GM10266 (cell line): ENCODE results near the gene TSPAN18.

Experiments
- DNase-seq: peaks from one replicate; pipeline ENCODE4 v3.0.0; 2012; ENCODE audit errors: extremely low spot score
- TF ChIP-seq, protein P1 (sequence below): IDR thresholded peaks from 2 replicates; pipeline ENCODE4 v1.5.1; 2012; ENCODE audit warnings: mild to moderate bottlenecking, low read depth; ENCODE audit not compliant: control insufficient read depth, insufficient read depth; ENCODE audit errors: missing control alignments

Gene TSPAN18

GRCh38 chr11:44771841-44772240 lies 45.1 kb downstream of the TSPAN18 start:
- no peak for DNase-seq
- TF ChIP-seq, protein P1, sequence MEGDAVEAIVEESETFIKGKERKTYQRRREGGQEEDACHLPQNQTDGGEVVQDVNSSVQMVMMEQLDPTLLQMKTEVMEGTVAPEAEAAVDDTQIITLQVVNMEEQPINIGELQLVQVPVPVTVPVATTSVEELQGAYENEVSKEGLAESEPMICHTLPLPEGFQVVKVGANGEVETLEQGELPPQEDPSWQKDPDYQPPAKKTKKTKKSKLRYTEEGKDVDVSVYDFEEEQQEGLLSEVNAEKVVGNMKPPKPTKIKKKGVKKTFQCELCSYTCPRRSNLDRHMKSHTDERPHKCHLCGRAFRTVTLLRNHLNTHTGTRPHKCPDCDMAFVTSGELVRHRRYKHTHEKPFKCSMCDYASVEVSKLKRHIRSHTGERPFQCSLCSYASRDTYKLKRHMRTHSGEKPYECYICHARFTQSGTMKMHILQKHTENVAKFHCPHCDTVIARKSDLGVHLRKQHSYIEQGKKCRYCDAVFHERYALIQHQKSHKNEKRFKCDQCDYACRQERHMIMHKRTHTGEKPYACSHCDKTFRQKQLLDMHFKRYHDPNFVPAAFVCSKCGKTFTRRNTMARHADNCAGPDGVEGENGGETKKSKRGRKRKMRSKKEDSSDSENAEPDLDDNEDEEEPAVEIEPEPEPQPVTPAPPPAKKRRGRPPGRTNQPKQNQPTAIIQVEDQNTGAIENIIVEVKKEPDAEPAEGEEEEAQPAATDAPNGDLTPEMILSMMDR = no peak

GRCh38 chr11:44773351-44773965 lies 46.7 kb downstream of the TSPAN18 start:
- TF ChIP-seq, protein P1 = no peak
- no peak for DNase-seq

DNA sequence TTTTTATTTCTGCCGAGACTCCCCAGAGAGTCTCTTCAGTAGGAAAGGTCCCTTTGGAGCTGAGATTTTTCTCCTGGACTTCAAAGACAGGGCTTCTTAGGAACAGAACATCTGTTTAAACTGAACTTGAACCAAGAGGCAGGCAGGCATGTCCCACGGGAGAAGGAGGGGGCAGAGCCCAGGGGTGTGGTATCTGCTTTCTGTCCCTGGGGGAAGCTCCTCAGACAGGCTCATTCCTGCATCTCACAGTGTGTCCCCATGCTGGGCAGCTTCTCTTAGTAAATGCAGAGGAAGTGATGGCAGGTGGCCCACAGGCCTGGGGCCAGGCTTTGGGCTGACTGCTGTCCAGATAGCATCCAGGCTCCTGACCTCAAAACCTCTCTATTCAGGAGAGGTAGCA lies 47.3 kb downstream of the TSPAN18 start:
- DNase-seq = no peak
- TF ChIP-seq, protein P1 = no peak

DNA sequence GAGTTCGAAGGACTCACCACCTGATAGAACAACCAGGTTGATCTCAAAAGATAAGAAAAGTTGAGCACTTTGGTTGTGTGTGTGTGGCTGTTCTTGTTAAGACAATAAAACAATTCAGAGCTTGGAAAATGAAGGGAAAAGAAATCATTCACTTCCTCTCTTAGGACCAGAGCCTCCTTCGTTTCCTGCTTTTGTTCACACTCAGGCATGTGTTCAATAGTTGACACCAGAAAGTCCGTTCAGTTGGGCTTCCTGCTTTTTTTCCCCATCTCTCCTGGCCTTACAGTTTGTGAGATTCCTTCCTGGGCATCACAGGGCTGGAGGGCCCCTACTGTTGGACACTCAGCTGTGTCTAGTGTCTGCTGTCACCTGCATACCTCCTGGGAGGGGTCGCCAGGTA lies 48.0 kb downstream of the TSPAN18 start:
- no peak for DNase-seq

DNA sequence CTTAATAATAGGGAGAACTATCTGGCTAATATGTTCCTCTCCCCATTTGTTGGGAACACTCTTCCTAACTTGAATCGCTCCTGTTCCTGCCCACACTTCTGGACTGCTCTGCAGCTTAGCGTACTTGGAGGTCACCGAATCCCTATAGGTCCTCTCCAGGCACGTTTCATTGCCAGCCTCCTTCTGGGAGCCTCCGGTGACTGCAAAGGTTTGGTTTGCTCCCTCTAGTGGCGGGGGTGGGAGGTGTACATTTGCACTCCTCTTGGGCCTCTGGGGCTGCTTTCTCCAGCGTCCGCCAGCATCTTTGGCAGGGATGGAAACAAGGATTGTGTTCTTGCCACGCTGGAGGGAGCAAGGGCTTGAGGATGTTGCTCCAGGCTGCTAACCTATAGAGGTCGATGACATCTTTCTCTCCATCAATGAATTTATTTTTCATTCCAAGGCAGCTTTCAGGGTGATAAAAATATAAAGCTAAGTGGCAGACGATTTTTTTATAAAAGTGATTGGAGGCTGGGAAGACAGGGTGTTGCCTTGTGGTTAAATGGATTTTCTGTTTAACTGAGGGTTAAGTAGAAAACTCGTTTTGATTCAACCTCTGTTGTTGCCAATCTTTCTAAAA lies 48.7 kb downstream of the TSPAN18 start:
- TF ChIP-seq, protein P1 = peak; percentile 64
- peak; percentile 57 for DNase-seq

More for the DNA sequence above, 48.0 kb downstream of the TSPAN18 start:
- TF ChIP-seq, protein P1 = no peak

- DNase-seq = no peak
- TF ChIP-seq, protein P1 = no peak
Measured at GRCh38 chr11:44775985-44776446, 49.3 kb downstream of the TSPAN18 start.

DNA sequence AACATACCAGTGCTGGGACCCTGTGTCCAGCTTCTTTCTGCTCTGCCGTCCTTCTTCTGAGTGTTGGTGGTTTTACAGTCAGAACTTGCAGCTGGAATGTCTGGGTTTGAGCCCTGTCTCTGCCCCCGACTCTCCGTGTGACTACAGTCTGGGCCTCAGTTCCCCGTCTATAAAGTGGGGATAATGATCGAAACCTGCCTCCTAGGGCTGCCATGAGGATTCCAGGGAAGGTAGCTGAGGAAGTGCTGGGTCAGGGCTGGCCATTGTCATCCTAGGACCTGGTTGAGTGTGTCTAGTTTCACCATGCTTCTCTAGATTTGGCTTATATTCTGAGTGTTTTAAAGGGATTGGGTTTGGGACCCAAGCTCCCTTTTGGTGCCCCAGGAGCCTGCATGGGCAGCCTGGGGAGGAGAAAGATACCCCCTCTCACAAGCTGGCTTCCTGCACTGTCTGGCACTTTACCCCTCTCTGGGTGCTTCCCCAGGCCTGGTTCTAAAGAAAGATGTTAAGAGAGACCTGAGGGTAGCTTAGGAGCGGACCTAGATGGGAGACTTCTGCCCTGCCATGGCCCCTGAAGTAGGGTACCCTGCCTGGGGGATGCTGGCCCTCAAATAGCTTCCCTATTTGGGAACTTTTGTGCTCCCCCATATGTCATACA lies 49.9 kb downstream of the TSPAN18 start:
- TF ChIP-seq, protein P1 = no peak
- DNase-seq = no peak
